HUES6 (cell line): ENCODE results near the gene WRAP73.
A peak's percentile ranks its signal among the peaks of the same experiment; 100 is the strongest.
"Not testable (repeated sequence)": the region's sequence is repeated elsewhere in the genome, so short reads cannot be mapped to it uniquely, and the experiment has no call there.

Source experiments
- H3K27ac ChIP-seq: 2 replicates; pipeline ENCODE4 v1.7.0; 2013; ENCODE audit warnings: low read depth, mild to moderate bottlenecking, low read length, inconsistent platforms
- H3K27me3 ChIP-seq: 2 replicates; pipeline ENCODE4 v1.6.1; 2013; ENCODE audit warnings: low read length; ENCODE audit not compliant: control insufficient read depth, insufficient read depth
- H3K36me3 ChIP-seq: 2 replicates; pipeline ENCODE4 v1.6.1; 2013; ENCODE audit warnings: low read length; ENCODE audit not compliant: control insufficient read depth, insufficient read depth
- H3K4me1 ChIP-seq: 2 replicates; pipeline ENCODE4 v1.6.1; 2013; ENCODE audit warnings: low read length; ENCODE audit not compliant: control insufficient read depth, insufficient read depth
- H3K4me3 ChIP-seq: 2 replicates; pipeline ENCODE4 v1.5.1; 2013; ENCODE audit warnings: low read depth, low read length
- H3K9ac ChIP-seq: one replicate; pipeline ENCODE4 v1.6.1; 2013; ENCODE audit warnings: mild to moderate bottlenecking, low read length
- H3K9me3 ChIP-seq: 2 replicates; pipeline ENCODE4 v1.6.1; 2013; ENCODE audit warnings: low read depth, low read length; ENCODE audit not compliant: control insufficient read depth, insufficient read depth

The WRAP73 gene

GRCh38 chr1:3625151-3625907 lies 24.6 kb downstream of the WRAP73 start:
- Histone ChIP-seq H3K9ac (peak overlapping the region; percentile 72), H3K27ac (no peak overlapping the region)

DNA sequence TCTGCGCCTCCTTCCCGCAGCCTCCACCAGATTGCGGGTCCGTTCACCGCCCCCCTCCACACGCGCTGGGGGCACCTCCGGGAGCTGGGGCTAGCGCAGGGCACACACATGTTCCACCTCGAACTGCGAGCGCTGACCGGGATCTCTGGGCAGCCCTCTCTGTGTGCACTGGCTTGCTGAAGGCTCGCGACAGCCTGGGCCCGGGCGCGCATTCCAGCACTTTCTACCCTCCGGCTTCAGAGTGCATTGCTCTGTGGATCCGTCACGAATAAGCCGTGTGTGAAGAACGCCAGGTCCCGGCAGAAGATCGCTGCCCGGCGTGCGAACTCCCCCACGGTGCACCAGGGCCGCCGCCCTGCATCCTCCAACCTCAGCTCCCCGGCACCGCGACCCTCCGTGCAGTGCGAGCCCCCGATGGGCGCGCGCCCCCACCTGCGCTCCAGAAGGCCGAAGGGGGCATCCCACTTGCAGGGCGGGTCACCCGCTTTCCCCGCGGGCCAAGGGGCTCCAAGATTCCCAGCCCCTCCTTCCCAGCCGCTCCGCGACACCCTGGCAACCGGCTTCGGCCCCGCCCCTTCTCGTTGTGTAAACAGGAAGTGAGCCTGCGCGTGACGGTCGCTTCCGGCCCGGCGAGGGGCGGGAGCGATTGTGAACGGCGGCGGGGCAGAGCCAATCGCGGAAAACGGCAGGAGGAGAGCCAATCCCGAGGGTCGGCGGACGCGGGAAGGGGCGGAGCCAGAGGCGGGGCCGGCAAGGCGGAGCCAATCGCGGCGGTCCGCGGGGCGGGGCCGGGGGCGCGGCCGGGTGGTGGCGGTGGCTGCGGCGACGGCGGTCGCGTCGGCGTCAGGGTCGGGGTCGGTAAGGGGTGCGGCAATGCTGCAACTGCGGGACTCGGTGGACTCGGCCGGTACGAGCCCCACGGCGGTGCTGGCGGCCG lies 25.4 kb downstream of the WRAP73 start, which contains the start of gene TPRG1L:
Gene TPRG1L (plus strand): TSS at position 816 of the 937 bp plus-strand sequence. CDS start 58 bp downstream, at position 874.
- Histone ChIP-seq H3K27me3 (peaks cover 15% of the 10 kb centered on the region; the same call in 1 of the 2 replicates), H3K9me3 (no peaks in the 10 kb centered on the region), H3K4me1 (peaks cover 8% of the 10 kb centered on the region; the same call in 1 of the 2 replicates), H3K4me3 (peak within 1 kb of the TSS; percentile 94), H3K9ac (peak within 1 kb of the TSS; percentile 72), H3K36me3 (peaks cover 23% of the 10 kb centered on the region), H3K27ac (no peak within 1 kb of the TSS)

More at GRCh38 chr1:3625151-3625907, 24.6 kb downstream of the WRAP73 start:
- H3K4me1 ChIP-seq: peaks cover 8% of the 10 kb centered on the region; the same call in 1 of the 2 replicates
- peaks cover 30% of the 10 kb centered on the region for H3K36me3 ChIP-seq
- H3K4me3 ChIP-seq: peak overlapping the region; percentile 94
- peaks cover 15% of the 10 kb centered on the region; the same call in 1 of the 2 replicates for H3K27me3 ChIP-seq
- H3K9me3 ChIP-seq: no peaks in the 10 kb centered on the region

GRCh38 chr1:3623441-3624199 lies 26.3 kb downstream of the WRAP73 start:
- peaks cover 15% of the 10 kb centered on the region for H3K36me3 ChIP-seq
- peaks cover 11% of the 10 kb centered on the region for H3K4me1 ChIP-seq
- H3K27ac ChIP-seq: no peak overlapping the region
- peak overlapping the region; percentile 56 for H3K9ac ChIP-seq
- H3K4me3 ChIP-seq: peak overlapping the region; percentile 94
- H3K27me3 ChIP-seq: peaks cover 15% of the 10 kb centered on the region; the same call in 1 of the 2 replicates
- H3K9me3 ChIP-seq: no peaks in the 10 kb centered on the region

- Histone ChIP-seq H3K4me1 (peaks cover 14% of the 10 kb centered on the region), H3K27me3 (peaks cover 15% of the 10 kb centered on the region; the same call in 1 of the 2 replicates)
- H3K27ac ChIP-seq, H3K9me3 ChIP-seq, H3K9ac ChIP-seq, H3K36me3 ChIP-seq, H3K4me3 ChIP-seq: not testable (repeated sequence)
Observed at GRCh38 chr1:3622102-3622501, 27.8 kb downstream of the WRAP73 start.

- H3K9ac ChIP-seq, H3K4me3 ChIP-seq, H3K27ac ChIP-seq, H3K9me3 ChIP-seq, H3K36me3 ChIP-seq: not testable (repeated sequence)
- peaks cover 15% of the 10 kb centered on the region; the same call in 1 of the 2 replicates for H3K27me3 ChIP-seq
- H3K4me1 ChIP-seq: peaks cover 14% of the 10 kb centered on the region
Observed at GRCh38 chr1:3621151-3621671, 28.7 kb downstream of the WRAP73 start.

DNA sequence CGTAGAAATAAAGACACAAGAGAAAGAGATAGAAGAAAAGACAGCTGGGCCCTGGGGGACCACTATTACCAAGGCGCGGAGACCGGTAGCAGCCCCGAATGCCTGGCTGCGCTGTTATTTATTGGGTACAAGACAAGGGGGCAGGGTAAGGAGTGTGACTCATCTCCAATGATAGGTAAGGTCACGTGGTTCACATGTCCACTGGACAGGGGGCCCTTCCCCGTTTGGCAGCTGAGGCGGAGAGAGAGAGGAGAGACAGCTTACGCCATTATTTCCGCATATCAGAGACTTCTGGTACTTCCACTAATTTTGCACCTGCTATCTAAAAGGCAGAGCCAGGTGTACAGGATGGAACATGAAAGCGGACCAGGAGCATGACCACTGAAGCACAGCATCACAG lies 29.2 kb downstream of the WRAP73 start:
- peaks cover 15% of the 10 kb centered on the region; the same call in 1 of the 2 replicates for H3K27me3 ChIP-seq
- H3K9ac ChIP-seq: no peak overlapping the region
- no peak overlapping the region for H3K27ac ChIP-seq
- H3K9me3 ChIP-seq: no peaks in the 10 kb centered on the region
- no peak overlapping the region for H3K4me3 ChIP-seq
- H3K4me1 ChIP-seq: peaks cover 11% of the 10 kb centered on the region
- H3K36me3 ChIP-seq: no peaks in the 10 kb centered on the region

- Histone ChIP-seq H3K36me3 (no peaks in the 10 kb centered on the region), H3K4me3 (no peak overlapping the region), H3K27me3 (peaks cover 14% of the 10 kb centered on the region; the same call in 1 of the 2 replicates), H3K27ac (no peak overlapping the region), H3K4me1 (peaks cover 21% of the 10 kb centered on the region), H3K9ac (no peak overlapping the region), H3K9me3 (no peaks in the 10 kb centered on the region)
Observed at GRCh38 chr1:3618881-3619671, 30.8 kb downstream of the WRAP73 start.

DNA sequence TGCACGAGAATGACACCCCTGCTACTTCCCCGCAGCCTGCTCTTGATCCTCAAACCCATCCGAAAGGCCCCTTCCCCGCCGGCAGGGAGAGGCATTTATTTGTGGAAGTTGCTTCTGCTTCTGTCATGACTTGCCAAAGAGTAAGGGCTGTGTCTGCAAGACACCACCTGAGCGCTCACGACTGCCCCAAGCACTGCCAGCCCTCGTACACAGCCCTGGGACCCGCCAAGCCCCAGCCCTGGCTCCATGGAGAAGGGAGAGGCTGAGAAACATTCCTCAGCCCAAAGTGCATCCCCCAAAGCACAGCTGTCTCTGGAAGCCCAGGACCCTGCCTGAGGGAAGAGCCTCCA lies 31.4 kb downstream of the WRAP73 start:
- no peaks in the 10 kb centered on the region for H3K9me3 ChIP-seq
- H3K4me3 ChIP-seq: no peak overlapping the region
- H3K9ac ChIP-seq: no peak overlapping the region
- no peak overlapping the region for H3K27ac ChIP-seq
- H3K36me3 ChIP-seq: no peaks in the 10 kb centered on the region
- peaks cover 9% of the 10 kb centered on the region; the same call in 1 of the 2 replicates for H3K27me3 ChIP-seq
- H3K4me1 ChIP-seq: peaks cover 24% of the 10 kb centered on the region

GRCh38 chr1:3617806-3618345 lies 32.0 kb downstream of the WRAP73 start:
- peaks cover 28% of the 10 kb centered on the region for H3K4me1 ChIP-seq
- peaks cover 4% of the 10 kb centered on the region; the same call in 1 of the 2 replicates for H3K27me3 ChIP-seq
- no peaks in the 10 kb centered on the region for H3K9me3 ChIP-seq
- H3K9ac ChIP-seq: no peak overlapping the region
- no peak overlapping the region for H3K27ac ChIP-seq
- H3K4me3 ChIP-seq: no peak overlapping the region
- no peaks in the 10 kb centered on the region for H3K36me3 ChIP-seq
